Stimulated activated CD4-positive, alpha-beta T cell treated with anti-CD3 and anti-CD28 coated beads, Interleukin-2, amount 100 ng/mL, for 48 hours (primary cell): ENCODE data around the gene S100A9.

Source experiments
- DNase-seq, 2 donors: peaks; one replicate each; pipeline ENCODE4 v3.0.0-alpha.2; 2020

Gene S100A9

GRCh38 chr1:153361480-153362109 is 3.9 kb downstream of the S100A9 start:
- no peak for DNase-seq

GRCh38 chr1:153362187-153362775 is 4.6 kb downstream of the S100A9 start:
- DNase-seq = no peak

GRCh38 chr1:153363641-153364040 is 6.0 kb downstream of the S100A9 start:
- DNase-seq = no peak

DNA sequence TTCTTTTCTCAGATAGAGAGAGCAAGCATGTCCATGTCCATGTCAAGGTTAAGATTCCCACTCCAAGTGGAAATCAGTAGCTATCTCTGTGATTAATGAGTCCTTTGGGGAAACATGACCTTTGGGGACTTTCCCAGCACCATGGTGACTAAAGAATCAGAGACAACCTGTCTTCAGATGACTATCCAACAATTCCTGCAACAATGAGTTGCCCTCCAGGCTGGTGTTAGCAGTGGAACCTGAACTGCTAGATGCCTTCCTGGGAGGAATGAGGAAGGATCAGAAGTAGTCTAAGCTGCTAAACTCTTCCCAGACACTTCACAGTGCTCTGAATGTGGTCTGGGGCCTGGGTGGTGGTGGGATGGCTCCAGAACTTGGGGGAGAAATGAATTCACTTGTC is 6.5 kb downstream of the S100A9 start:
- no peak for DNase-seq

DNA sequence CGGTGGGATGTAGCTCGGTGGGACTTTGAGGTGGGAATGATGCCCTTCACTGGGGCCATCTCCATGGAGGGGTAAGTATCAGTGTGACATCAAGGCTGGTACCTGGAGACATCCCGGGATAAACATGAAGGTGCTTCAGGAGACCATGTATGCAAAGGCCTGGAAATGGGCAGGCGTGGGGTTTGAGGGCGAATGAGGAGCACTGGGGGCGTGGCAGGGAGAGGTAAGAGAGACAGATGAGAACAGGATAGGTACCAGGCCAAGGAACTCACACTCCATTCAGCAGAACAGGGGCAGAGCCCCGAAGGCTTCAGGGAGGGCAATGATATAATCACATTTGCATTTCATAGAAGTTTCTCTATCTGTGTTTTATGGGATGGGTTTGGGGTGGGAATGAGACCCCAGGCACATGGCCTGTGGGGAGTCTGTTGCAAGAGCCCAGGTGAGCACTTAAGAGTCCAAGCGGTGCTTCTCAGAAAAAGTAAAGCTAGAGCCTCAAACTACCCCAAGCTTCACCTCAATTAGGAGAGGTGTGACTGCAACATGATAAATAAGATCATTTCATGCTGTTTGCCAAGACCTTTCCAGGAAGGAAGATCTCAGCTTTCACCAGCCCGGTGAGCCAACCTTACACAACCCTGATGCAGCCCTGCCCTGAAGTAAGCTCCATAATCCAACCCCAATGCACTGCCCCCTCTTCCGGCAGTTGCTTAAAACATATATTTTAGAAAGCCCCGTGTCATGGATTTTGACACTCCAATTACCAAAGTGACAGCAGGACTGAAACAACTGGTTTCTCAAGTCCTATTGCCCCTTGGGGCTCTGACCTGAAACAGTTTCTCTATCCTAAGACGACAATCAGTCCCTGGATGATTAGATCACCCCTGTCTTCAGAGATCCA is 7.4 kb downstream of the S100A9 start:
- DNase-seq = no peak

DNA sequence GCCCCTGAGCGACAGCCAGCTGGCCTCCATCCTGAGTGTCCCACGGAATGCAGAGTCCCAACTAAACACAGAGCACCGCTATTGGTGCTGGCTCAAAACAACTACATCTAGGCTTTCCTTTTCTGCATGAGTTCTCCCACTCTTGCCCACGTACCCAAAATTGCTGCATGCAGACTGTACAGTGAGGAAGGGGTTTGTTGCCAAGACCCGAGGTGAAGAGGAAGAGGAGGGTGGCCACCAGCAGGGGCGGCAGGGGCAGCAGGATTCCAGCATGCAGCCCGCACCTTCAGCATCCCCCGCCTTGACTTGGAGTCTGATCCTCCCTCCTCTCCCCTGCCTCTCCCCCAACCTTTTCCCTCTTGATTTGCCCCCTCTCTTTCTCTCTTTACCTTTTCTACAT is 8.0 kb downstream of the S100A9 start:
- DNase-seq = no peak

- no peak for DNase-seq
Measured at GRCh38 chr1:153366261-153366660, 8.6 kb downstream of the S100A9 start.

DNA sequence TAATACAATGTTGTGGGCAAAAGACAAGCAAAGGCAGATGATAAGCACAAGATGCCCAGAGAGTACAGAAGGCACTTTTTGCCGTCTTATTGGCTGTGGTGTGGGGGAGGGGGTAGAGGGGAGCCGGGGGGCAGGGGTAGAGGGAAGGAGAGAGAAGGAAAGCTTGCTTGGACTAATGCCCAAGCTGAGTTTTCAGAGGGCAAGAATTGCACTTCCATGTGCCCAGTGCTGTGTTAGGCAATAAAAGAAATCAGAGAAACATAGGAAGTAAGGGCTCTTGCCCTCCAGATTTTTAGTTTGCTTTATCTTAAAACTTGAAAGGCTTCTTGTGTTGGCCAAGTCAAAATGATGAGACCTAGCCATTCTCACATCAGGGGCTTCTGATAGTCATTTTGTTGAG is 9.4 kb downstream of the S100A9 start:
- DNase-seq = no peak

DNA sequence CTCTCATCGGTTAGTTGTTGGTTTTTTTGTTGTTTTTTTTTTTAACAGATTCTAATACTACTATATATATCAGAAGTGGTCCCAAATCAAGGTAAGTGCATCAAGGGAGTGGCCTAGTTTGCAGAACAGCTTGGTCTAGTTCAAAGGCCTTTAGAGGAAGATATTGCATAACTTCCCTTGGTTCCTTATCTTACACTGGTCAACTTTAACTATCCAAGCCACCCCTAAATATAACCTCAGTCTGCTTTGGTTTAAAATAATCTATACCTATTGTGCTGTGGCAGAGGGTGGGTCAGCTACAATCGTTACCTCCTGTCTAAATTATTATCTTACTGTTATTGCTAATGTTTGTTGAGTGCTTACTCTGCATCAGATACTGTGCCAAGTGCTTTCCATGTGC is 10.8 kb downstream of the S100A9 start:
- DNase-seq = no peak

DNA sequence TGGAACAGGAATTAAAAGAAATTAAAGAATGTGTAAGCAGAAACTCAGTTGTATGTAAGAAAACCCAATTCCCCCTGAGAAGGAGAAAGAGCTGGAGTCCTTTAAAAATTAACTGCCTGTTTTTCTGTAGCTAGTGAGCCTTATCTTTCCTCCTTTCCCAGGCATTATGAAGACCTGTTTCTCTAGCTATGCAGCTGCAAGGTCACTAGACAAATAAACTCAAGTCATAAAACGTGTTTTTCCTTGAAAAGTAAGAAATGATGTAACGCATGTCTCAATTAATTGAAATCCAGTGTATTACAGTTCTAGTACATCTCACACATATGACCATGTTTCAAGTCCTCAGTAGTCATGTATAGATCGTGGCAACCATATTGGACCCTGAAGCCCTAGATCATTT is 12.5 kb downstream of the S100A9 start:
- no peak for DNase-seq

GRCh38 chr1:153371231-153371630 is 13.6 kb downstream of the S100A9 start:
- no peak for DNase-seq

- DNase-seq = no peak
Measured at GRCh38 chr1:153372571-153372970, 14.9 kb downstream of the S100A9 start.

- no peak for DNase-seq
Measured at GRCh38 chr1:153374071-153374470, 16.4 kb downstream of the S100A9 start.

DNA sequence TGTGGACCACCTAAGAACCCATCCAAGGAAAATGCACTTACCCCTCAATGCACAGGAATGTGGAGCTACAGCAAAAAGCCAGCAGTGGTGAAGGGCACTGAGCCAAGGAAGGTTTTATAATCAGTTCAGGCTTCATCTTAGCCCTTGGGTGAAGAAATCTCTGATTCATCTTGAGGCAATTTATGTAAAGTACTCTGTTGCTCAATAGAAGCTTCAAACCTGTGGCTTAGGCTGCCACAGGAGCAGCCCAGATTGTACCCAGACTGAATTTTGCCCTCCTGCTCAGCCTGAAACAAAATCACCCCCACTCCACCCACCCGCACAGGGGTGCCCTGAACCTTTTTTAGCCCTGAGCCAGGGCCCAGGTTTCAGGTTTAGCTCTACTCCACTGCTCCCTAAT is 17.9 kb downstream of the S100A9 start, which contains the start of gene S100A12:
TSS of gene S100A12 (minus strand) at position 111 of the 400 bp plus-strand sequence. CDS start 1,029 bp downstream, outside the sequence.
- DNase-seq = no peak

GRCh38 chr1:153379591-153379990 is 21.9 kb downstream of the S100A9 start:
- DNase-seq = no peak

GRCh38 chr1:153380711-153381110 is 23.1 kb downstream of the S100A9 start:
- DNase-seq = no peak

GRCh38 chr1:153384958-153385580 is 27.4 kb downstream of the S100A9 start:
- no peak for DNase-seq

DNA sequence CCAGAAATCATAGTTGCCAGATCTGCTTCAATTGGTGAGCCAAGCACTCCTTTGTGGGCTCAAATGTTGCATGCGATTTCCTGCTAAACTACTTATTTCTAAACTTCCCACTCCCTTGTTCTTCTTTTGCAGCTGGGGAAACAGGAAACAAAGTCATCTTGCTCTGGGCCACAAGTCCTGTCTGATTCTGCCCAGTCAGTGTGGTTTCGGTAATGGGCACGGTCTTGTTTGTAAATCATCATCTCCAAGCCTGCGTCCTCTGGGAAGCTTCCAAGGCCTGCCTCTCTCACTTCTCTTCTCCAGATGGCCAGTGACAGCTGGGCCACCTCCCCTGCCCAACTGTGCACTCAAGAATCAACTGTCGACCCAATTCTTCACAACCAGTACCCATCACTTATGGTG is 28.8 kb downstream of the S100A9 start:
- no peak for DNase-seq

DNA sequence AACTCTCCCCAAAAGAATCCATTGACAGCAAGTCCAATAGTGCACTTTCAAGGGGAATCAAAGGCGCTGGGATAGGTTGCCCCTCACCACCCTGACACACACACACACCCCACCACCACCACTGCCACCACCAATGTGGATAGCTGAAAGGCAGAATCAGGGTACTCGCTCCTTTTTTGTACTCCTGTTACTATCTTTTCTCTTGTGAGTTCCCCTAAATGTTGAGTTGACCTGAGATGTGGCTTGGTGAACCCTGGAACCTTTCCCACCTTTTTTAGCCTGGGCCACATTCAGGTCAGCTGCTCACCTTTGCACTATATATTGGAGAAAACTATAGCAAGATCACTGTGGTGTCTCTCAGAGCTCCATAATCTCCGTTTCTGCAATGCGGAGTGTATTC is 29.3 kb downstream of the S100A9 start:
- no peak for DNase-seq

GRCh38 chr1:153387785-153388184 is 30.1 kb downstream of the S100A9 start:
- no peak for DNase-seq

- no peak for DNase-seq
Measured at GRCh38 chr1:153389401-153389800, 31.7 kb downstream of the S100A9 start.

DNA sequence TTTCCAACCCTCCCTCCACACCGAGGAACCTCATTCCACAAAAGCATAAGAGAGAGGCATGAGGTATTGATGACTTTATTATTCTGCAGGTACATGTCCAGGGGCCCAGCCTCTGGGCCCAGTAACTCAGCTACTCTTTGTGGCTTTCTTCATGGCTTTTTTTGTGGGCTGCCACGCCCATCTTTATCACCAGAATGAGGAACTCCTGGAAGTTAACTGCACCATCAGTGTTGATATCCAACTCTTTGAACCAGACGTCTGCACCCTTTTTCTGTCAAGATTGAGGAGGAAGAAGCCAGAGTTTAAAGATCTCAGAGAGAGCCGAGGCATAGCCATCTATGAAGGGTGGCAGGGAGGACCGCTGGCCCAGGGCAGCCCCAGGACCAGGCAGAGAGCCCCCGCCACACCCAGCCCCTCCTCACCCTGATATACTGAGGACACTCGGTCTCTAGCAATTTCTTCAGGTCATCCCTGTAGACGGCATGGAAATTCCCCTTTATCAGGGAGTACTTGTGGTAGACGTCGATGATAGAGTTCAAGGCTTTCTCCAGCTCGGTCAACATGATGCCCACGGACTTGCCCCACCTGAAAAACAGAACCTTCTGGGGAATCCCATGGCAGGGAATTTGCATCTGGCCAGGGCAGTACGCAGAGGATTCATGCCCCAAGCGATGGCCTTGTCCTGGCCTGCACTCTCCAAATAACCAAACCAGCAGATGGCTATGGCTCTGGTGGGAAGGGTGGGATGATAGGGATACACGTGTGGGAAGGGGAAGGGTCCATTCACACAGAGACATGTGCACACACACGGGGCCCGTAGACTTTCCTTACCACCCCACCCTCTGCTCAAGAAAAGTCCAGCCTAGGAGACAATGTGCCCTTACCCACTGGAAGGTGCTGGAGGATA is 32.6 kb downstream of the S100A9 start:
- DNase-seq = no peak
